Activated B cell treated with CpG ODN at 0.5 μM for 24 hours (primary cell): ENCODE data around the gene TXNDC2. TPM values are rescaled to one million over a fixed set of nuclear protein-coding genes. Genes with fewer than 3 reads are reported as not detected.

Experiments
- ATAC-seq: fragments of 200-7000 bp; cut with Tn5 transposase; one replicate; pipeline ENCODE4 v1.10.0; 2021; ENCODE audit warnings: low read depth, mild to moderate bottlenecking, moderate library complexity
- CTCF ChIA-PET: fragments of 350-600 bp; sonication (Branson Sonifier 250); formaldehyde crosslinking; loops from one replicate; lab custom pipeline; 2021; ENCODE audit warnings: antibody characterized with exemption; lab: Charles Lee
- POLR2A ChIA-PET: fragments of 350-600 bp; sonication (Branson Sonifier 250); formaldehyde crosslinking; loops from one replicate; lab custom pipeline; 2021; ENCODE audit warnings: antibody characterized with exemption; lab: Charles Lee
- DNase-seq: peaks from one replicate; pipeline ENCODE4 v3.0.0; 2022
- H3K27ac Mint-ChIP-seq: one replicate; pipeline ENCODE4 v1.8.0; 2020; ENCODE audit warnings: mixed read lengths
- H3K27me3 Mint-ChIP-seq: one replicate; pipeline ENCODE4 v1.8.0; 2021; ENCODE audit warnings: mixed read lengths
- H3K36me3 Mint-ChIP-seq: one replicate; pipeline ENCODE4 v1.8.0; 2021; ENCODE audit warnings: low read depth, mixed read lengths
- H3K4me1 Mint-ChIP-seq: one replicate; pipeline ENCODE4 v1.8.0; 2021; ENCODE audit warnings: mixed read lengths
- H3K4me3 Mint-ChIP-seq: one replicate; pipeline ENCODE4 v1.8.0; 2020; ENCODE audit warnings: mild to moderate bottlenecking, mixed read lengths
- H3K9me3 Mint-ChIP-seq: one replicate; pipeline ENCODE4 v1.8.0; 2020; ENCODE audit warnings: mixed read lengths
- CTCF ChIP-seq: fragments of 200-600 bp; IDR thresholded peaks from one replicate; pipeline ENCODE4 v1.8.0; 2022; ENCODE audit warnings: antibody characterized with exemption, mild to moderate bottlenecking
- intact Hi-C: fragments of 100-400 bp; cut with micrococcal nuclease; formaldehyde crosslinking; loops from one replicate; pipeline ENCODE4 v1.15.1; 2024
- total RNA-seq: library from RNA; stranded (reverse); gene quantifications from 2 replicates; pipeline ENCODE4 v1.2.3, GENCODE V29; 2022

The TXNDC2 gene
- total RNA-seq, 1 donor from 2014 or later = 0.13 TPM

GRCh38 chr18:9926977-9927376 is 41.2 kb downstream of the TXNDC2 start:
- Mint-ChIP-seq H3K9me3 (no peaks in the 10 kb centered on the region), H3K4me1 (peaks cover 76% of the 10 kb centered on the region), H3K27ac (no peak overlapping the region), H3K27me3 (no peaks in the 10 kb centered on the region), H3K36me3 (peaks cover 9% of the 10 kb centered on the region), H3K4me3 (peak overlapping the region; percentile 13)
- DNase-seq (no peak), ATAC-seq (no peak)
- TF ChIP-seq CTCF = no peak
- ChIA-PET POLR2A (interaction anchor here (1.3 to 2.4 kb wide), 2 partner anchors 12 to 13 kb away, joined by 4 to 6 read pairs; partner anchors contain the start of gene VAPA), CTCF (no interaction called here)
- intact Hi-C loops = no loop called here

DNA sequence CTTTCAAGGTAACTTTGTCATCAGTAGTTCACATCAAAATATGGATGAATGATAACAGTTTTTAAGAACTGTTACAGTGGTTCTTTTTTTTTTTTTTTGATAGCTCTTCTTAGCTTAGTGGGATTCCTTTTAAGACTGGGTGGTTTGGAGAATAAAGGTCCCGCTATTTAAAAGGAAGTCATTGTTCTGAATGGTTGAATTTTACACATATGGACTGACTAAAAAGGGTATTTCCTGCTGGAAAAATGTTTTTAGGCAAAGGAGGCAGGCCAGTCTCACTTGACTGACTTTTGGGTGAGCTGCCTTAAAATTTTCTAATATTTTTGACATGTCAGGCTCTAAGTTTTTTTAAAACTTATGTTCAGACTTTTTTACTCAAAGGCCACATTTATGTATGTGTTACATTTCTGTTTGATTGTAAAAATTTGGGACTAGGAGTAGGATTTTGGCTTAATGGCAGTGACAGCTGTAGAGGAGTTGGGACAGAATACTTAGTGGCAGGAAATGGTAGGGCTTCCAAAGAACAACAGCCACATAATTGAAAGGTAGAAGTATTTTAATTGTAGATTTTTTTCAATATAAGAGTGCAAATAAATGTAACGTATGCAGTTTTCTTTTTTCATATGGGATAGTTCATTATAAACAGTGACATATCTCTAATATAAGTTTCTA is 41.8 kb downstream of the TXNDC2 start:
- DNase-seq (no peak), ATAC-seq (no peak)
- CTCF ChIA-PET = no interaction called here
- intact Hi-C loops = no loop called here
- no peaks in the 10 kb centered on the region for H3K27me3 Mint-ChIP-seq
- TF ChIP-seq CTCF = no peak
- H3K4me3 Mint-ChIP-seq = peak overlapping the region; percentile 13
- peaks cover 72% of the 10 kb centered on the region for H3K4me1 Mint-ChIP-seq
- peaks cover 12% of the 10 kb centered on the region for H3K36me3 Mint-ChIP-seq
- no peak overlapping the region for H3K27ac Mint-ChIP-seq
- POLR2A ChIA-PET = interaction anchor here (1.3 kb wide), 1 partner anchor 14 kb away, joined by 4 read pairs; the partner anchor contains the start of gene VAPA
- no peaks in the 10 kb centered on the region for H3K9me3 Mint-ChIP-seq

DNA sequence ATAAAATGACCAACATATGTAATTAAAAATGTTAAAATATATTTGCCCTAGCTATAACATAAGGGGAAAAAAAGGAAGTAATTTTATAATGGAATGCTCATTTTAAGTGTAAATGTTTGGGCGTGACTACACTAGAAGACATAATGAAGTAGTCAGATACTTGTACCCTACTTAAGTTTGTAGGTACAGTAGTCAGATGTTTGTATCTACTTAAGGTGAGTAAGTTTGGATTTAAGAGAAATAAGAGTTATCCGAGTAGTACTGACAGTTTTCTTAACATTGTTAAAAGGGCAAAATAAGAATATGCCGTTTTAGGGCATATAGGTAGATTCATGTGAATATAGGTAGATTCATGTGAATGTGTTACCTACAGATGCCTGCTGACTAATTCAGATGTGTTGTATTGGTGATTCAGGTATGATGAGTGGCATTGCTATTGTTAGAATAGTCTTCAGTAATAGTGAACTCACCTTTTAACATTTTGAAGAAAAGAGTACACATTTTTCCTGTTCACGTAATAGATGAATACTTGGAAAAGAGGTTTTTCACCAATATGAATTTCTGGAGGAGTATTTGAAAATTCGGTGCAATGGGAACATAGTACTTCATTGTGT is 43.0 kb downstream of the TXNDC2 start:
- no peak for TF ChIP-seq CTCF
- H3K27ac Mint-ChIP-seq = no peak overlapping the region
- H3K36me3 Mint-ChIP-seq = peaks cover 23% of the 10 kb centered on the region
- no peaks in the 10 kb centered on the region for H3K27me3 Mint-ChIP-seq
- DNase-seq (no peak), ATAC-seq (no peak)
- ChIA-PET CTCF (no interaction called here), POLR2A (no interaction called here)
- peaks cover 64% of the 10 kb centered on the region for H3K4me1 Mint-ChIP-seq
- intact Hi-C loops = no loop called here
- H3K9me3 Mint-ChIP-seq = no peaks in the 10 kb centered on the region
- H3K4me3 Mint-ChIP-seq = no peak overlapping the region

DNA sequence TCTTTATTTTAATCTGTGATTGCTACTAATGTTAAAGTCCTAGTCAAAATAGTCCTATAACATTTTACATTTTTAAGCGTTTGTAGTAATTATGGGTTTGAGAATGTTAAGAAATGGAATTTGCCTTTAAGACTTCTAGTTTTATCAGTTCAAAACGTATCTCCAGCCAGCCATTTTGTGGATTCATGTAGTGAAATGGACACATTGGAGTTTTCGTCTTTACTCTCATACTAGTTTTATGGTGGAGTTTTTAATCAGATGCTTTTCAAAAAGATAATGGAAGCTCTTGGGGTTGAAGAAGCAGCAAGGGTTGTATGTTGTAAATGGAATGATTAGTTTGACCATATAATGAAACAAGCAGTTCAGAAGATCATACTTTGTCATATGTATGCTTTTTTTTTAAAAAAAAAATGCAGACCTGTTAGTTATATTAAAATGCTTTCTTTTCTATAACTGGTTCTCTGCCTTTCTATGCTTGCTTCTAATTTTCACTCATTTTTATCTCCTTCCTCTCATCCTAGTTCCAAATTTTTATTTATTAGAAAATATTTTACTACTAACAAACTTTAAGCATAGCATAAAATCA is 44.6 kb downstream of the TXNDC2 start:
- no peak overlapping the region for H3K4me3 Mint-ChIP-seq
- POLR2A ChIA-PET = no interaction called here
- H3K36me3 Mint-ChIP-seq = peaks cover 26% of the 10 kb centered on the region
- no peak for DNase-seq
- peaks cover 50% of the 10 kb centered on the region for H3K4me1 Mint-ChIP-seq
- no peak for TF ChIP-seq CTCF
- H3K27me3 Mint-ChIP-seq = no peaks in the 10 kb centered on the region
- H3K9me3 Mint-ChIP-seq = no peaks in the 10 kb centered on the region
- ATAC-seq = no peak
- CTCF ChIA-PET = no interaction called here
- no peak overlapping the region for H3K27ac Mint-ChIP-seq
- intact Hi-C loops = loop anchor here (2.0 kb wide), 1 partner anchor 16 kb away; the partner anchor contains the start of gene VAPA

GRCh38 chr18:9931146-9931545 is 45.4 kb downstream of the TXNDC2 start:
- TF ChIP-seq CTCF = no peak
- Mint-ChIP-seq H3K27me3 (no peaks in the 10 kb centered on the region), H3K36me3 (peaks cover 29% of the 10 kb centered on the region), H3K4me1 (peaks cover 42% of the 10 kb centered on the region), H3K9me3 (no peaks in the 10 kb centered on the region), H3K27ac (no peak overlapping the region), H3K4me3 (no peak overlapping the region)
- ChIA-PET CTCF (no interaction called here), POLR2A (no interaction called here)
- intact Hi-C loops = loop anchor here (2.0 kb wide), 1 partner anchor 16 kb away; the partner anchor contains the start of gene VAPA
- DNase-seq (no peak), ATAC-seq (no peak)
